ENCODE results near the gene LRP5.
"Not testable (repeated sequence)": the region's sequence is repeated elsewhere in the genome, so short reads cannot be mapped to it uniquely, and the experiment has no call there.

The LRP5 gene

DNA sequence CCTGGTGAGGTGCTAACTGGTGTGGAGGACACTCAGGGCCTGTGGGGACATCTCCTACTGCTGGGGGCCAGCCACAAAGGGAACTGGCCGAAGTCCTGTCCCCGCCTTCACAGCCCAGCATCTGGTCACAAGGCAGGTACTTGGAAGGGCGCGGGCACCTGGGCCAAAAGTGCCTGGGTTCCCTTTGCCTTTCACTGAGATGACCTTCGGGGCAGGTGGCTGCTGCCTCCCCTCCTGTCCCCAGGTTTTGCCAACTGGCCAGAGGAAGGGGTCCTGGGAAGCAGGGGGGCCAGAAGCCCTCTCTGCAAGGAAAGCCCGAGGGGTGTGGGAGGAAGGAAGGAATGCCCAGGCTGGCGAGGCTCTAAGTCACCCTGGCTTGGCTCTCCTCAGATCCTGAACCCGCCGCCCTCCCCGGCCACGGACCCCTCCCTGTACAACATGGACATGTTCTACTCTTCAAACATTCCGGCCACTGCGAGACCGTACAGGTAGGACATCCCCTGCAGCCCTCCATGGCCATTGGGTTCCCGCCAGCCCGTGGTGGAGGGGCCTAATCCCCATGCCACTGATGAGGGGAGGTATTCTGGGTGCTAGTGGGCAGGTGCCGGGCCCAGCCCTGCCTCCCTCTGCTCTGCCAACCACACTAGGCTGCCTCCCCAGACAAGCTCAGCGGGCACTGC is 133.8 kb downstream of the LRP5 start:
- DNase-seq, result no peak

DNA sequence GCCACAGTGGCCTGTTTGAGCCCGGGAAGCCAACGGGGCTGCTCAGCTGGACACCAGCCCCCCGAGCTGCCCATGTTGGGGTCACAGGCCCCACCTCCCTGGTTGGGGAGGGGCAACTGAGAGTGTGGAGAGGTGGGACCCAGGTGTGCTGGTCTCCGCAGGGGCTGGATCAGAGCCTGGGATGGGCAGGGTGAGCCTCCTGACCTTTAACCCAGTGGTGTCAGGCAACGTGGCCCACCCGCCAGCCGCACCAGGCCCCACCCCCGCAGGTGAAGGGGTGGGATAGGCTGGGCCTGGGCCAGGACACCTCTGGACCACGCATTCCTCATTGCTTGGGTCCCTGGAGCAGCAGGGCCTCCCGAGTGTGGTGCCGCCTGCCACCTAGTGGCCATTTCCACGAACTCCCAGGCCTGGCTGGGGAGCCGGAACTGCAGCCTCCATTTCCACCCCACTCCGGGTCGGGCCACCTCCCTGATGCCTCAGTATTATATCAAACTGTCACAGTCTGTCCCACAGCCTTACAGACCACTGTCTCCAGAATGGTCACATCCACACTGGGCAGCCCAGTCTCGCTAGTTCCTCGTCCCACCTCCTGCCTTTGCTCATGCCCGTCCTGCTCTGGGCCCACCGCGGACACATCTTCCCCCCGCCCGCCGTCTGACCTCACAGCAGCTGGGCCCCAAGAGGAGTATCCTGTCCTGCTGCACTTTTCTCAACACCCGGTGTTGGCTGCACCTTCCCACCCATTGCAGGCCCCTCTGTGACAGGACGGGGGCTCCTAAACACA is 134.8 kb downstream of the LRP5 start:
- peak; percentile 40 to 61 for DNase-seq

DNA sequence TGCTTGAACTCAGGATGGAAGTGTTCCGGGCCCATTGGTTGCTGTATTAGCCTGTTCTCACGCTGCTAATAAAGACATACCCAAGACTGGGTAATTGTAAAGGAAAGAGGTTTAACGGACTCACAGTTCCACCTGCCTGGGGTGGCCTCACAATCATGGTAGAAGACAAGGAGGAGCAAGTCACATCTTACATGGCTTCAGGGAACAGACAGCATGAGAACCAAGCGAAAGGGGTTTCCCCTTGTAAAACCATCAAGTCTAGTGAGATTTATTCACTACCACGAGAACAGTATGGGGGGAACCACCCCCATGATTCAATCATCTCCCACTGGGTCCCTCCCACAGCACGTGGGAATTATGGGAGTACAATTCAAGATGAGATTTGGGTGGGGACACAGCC is 135.5 kb downstream of the LRP5 start:
- DNase-seq, result not testable (repeated sequence)

DNA sequence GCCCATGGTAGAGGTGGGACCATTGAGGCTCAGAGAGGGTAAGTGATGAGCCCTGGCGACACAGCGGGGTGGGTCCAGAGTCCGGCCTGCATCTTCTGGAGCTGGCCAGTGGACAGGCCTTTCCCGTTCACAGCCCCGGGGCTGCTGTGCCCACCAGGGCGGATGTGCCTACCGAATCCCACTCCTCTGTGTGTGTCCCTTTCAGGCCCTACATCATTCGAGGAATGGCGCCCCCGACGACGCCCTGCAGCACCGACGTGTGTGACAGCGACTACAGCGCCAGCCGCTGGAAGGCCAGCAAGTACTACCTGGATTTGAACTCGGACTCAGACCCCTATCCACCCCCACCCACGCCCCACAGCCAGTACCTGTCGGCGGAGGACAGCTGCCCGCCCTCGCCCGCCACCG is 136.2 kb downstream of the LRP5 start:
- no peak for DNase-seq

DNA sequence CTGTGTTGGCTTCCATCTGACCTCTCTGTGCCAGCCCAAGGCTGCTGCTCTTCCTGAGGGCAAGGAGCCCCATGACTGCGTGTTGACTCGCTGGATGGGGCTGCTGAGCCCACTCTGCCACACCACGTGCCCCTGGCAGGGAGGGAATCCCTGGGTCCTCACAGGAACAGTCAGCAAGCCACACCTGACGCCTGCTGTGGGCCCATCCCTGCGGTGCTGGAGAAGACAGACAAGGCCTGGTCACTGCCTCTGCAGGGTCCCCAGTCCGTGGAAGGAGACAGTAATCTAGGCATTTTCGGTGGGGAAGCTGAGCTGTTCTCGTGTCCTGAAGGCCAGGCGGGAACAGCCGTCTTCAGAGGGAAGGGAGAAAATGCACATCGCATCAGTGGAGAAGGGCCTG is 137.6 kb downstream of the LRP5 start:
- no peak for DNase-seq

DNA sequence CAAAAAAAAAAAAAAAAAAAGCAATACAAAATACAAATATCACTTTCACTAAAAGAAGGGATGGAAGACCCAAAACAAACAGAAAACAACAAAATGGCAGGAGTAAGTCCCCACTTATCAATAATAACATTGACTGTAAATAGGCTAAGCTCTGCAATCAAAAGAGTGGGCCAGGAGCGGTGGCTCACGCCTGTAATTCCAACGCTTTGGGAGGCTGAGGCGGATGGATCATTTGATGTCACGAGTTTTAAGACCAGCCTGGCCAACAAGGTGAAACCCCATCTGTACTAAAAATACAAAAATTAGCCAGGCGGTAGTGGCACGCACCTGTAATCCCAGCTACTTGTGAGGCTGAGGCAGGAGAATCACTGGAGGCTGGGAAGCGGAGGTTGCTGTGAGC is 138.3 kb downstream of the LRP5 start:
- no peak for DNase-seq

DNA sequence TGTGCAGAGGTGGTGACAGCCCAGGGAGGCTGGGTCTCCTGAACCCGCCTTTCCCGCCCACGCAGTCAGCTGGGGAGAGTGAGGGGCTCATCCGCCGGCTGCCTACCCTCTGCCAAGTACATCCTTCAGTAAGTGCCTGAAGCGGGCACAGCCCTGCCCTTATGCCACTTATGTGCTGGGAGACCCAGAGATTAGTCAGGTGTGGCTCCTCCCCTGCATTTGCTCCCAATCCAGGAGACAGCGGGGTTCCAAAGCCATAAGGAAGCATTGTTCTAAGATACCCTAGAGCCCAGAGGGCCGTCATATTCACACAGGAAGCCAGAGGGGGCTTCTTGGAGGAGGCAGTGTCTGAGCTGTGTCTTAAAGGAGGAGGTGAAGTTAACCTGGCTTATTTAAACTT is 142.4 kb downstream of the LRP5 start:
- DNase-seq, result peak in 1 of 2 experiments; percentile 10

DNA sequence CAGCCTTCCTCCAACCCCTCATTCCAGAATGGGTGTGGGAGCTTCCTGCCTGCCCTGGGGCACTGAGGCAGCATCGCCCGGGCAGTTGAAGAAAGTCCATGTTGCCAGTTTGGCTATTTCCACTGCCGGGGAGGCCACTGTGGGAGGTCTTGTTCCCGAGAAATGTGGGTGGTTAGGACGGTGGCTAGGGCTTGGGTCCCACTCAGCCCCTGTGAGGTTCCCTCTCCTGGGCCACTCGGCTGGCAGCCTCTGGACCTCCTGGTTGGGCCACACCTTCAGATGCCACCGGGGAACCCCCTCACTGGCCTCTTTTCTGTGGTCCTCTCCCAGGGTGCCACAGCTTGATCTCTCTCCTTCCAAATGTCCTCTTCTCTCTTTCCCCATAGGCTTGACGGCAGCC is 143.1 kb downstream of the LRP5 start:
- no peak for DNase-seq

DNA sequence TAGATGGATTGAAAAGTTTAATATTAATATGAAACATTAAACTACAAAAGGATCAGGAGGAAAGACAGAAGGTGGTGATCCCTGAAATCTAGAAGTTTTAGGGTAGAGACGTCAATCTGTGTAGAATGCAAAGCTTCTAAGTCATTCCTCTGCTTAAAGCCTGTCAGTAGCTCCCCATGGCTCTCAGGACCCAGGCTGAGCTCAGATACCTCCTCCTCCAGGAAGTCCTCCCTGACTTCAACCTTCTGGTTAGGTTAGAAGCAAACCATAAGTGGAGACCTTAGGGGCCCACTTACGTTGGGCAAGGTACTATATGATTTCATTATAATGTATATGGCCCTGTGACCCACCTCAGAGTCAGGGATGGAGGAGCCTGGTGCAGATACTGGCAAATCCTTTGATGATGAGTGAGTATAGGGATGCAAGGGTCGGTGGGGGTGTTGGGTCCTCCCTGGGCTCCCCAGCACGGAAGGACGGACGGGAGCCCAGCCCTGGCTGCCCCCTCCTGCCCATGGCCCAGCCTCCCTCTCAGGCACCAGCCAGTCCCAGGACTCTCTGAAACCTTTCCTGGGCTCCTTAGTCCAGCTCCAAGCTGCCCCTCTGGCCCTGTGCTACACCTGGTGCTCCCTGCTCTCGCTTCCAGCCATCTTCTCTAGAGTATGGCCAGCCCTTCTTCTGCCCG is 145.0 kb downstream of the LRP5 start:
- DNase-seq, result no peak

DNA sequence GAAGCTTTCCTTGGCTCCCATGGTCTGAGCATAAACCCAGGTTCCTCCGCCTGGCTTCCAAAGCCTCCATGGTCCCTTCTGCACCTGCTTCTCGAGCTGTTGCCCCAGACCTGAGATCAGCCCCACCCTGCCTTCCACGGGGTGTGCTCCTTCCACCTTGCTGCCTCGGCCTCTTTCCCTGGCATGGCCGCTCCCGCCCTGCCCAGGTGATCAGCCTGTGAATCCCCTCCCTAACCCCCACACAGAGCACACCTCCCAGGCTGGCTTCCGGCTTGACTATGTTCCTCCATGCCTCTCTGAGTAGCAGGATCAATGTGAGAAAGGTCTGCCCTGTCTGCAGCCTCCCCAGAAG is 145.5 kb downstream of the LRP5 start:
- no peak for DNase-seq

DNA sequence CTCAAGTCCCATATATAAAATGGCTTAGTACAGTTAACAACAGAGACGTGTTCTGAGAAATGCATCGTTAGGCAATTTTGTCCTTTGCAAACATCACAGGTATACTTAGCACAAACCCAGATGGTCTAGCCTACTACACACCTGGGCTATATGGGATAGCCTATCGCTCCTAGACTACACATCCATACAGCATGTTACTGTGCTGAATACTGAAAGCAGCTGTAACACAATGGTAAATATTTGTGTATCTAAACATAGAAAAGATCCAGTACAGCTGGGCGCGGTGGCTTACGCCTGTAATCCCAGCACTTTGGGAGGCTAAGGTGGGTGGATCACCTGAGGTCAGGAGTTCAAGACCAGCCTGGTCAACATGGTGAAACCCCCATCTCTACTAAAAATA is 145.9 kb downstream of the LRP5 start:
- DNase-seq, result peak in 1 of 2 experiments; percentile 17

DNA sequence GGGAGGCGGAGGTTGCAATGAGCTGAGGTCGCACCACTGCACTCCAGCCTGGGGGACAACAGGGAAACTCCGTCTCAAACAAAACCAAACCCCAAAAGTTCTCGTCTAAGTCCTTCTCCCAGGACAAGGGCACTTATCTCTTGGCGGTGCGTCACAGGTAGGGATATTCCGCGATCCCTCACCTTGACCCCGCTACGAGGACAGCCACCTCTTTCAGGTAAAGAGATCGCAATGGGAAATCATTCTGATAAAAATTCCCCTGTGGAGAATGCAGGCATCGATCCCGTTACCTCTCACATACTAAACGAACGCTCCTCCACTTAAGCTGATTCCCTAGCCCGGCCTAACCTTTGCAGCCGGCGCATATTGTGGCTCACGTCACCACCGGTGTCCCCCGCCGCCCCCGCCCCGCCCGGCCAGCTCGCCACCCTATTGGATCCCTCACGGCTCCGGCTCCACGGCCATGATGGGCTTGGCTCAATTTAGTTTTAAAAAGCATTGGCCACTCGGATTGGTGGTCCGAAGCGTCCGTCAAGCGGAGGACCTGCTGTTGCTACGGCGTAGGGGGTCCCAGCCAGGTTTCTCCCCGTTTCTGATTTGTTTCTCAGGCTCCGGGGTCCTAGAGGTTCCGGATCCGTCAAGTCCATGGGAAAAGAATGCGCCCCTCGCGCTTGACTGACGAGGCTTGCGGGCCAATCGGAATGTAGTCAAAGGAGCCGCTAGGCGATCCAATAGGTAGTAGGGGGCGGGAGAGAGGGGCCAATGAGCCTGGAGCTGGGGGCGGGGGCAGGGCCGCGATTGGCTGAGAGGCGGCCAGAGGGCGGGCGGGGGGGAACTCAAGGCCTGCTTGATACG is 147.7 kb downstream of the LRP5 start:
- peak; percentile 98 for DNase-seq

DNA sequence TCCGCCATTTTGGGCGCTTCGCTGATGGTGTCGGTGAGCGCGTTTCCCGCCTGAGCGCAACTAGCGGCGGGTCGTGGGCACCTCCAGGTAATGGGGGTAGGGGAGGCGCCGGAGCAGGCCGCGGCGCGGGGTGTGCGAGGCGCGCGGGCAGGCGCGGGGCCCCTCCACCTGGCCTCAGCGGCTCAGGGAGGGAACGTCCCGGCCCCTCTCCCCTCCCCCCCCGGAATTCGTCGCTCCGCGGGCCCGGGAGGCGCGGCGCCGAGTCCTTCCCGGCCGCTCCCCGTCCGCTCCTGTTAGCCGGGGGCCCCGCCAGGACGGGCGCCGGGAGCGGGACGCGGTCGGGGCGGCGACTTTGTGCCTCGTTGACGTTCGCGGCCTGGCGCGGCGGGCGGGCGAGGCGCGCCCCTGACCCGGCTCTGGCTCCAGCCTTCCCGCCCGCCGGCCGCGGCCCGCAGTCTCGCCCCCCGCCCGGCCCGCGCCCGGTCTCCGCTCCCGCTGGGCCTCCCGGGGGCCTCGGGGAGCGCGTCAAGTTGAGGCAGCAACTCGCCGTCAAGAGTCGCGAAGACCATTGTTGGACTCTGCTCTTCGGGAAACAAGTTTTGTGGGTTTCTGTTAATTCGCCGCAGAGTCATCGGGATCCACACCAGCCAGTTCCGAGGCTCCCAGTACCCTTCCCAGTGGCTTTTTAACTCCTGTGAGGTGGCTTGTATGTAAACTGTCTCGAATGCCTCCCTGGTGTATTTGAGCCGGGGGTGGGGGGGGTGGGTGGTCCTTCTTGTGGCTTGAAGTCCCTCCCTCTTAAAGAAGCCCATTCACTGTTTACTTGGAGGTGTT is 148.6 kb downstream of the LRP5 start, which contains the start of gene PPP6R3:
PPP6R3 (plus strand) TSS at position 12 of the 834 bp plus-strand sequence. CDS start 76,913 bp downstream, outside the sequence.
- peak; percentile 16 to 27 for DNase-seq

DNA sequence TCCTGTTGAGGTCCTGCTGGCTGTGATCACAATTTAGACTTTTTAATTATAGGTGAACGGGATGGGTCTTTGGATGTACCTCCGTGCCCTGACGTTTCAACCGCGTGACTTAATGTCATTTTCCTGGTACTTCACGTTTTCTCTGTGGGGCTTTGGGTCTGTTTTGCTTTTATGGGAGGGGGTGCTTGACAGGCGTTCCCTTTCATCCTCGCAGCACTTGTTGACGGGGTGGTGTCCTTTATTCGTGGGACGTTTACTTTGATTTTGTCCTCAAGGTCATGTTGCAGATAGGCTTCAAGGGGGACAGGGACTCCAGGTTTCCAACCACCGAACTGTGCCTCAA is 149.2 kb downstream of the LRP5 start:
- no peak for DNase-seq

DNA sequence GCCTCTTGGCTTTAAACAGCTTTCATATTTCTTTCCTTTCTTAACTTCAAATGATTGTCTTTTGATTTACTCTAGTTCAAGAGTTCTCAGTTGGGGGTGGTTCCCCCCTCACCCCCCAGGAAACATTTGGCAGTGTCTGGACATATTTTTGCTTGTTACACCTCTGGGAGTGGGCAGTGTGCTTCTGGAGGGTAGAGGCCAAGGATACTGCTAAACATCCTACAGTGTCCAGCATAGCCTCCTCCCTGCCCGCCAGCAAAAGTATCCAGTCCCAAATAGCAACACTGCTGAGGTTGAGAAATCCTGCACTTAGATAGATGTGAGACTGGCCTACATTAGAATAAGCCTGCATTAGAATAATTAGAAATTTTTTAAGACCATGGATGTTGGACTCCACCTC is 151.3 kb downstream of the LRP5 start:
- DNase-seq, result no peak

DNA sequence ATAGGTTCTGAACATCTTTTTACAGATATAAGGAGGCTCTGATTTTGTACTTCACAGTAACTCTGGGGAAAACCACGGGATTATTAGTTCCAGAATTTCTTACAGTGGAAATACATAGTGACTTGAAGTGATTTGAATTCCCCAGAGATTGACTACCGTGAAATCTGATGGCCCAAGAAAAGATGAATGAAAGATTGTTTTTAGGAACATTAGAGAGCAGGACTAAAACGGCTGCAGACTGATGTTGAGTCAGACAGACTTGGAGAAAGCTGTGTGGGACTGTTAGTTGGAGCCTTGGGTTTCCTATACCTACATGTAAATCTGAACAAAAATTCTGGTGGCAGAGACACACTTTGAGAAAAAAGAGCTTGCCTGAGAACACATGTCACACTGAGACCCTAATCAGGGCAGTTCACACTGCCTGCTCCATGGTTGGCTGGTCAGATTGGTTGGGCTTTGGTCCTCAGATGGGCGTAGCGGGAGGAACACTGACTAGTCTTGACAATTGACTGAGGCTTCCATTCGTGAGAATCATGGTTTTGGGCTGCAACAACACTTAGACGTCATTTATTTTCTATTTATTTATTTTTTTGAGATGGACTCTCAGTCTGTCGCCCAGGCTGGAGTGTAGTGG is 154.9 kb downstream of the LRP5 start:
- no peak for DNase-seq

DNA sequence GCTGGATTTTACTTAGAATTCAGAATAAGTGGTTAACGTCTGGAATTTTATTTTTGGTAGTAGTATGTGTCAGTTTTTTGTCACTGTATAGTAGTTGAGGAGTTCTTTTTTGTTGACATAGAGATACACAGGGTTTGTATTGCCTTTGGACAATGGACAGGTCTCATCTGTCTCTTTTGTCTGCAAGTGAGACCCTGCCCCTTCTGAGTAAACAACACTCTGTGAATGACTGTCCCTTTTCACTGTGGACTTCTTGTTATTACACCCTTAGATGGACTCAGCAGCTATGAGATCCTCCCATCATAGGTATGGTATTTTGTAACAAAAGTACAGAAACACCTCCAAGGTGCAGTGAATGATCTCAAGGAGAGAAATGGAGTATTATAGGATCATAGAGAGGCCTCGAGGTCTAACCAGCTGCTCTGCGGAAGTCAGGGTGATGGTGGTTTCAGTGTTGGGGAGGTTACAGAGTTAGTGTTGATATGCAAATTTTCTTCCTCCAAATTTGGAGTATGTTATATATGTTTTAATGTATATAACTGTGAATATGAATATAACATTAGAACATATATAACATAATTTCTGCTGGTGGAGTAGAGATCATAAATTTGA is 155.9 kb downstream of the LRP5 start:
- DNase-seq, result no peak

DNA sequence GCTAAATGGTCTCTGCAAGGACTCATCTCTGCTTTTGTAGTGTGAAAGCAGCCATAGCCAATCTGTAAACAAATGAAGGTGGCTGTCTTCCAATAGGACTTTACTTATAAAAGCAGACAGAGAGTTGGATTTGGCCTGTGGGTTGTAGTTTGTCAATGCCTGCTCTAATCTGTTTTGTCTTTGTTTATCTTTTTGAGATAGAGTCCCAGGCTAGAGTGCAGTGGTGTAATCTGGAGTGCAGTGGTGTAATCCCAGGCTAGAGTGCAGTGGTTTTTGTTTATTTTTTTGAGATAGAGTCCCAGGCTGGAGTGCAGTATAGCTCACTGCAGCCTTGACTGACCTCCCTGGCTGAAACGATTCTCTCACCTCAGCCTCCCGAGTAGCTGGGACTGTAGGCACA is 156.7 kb downstream of the LRP5 start:
- no peak for DNase-seq

DNA sequence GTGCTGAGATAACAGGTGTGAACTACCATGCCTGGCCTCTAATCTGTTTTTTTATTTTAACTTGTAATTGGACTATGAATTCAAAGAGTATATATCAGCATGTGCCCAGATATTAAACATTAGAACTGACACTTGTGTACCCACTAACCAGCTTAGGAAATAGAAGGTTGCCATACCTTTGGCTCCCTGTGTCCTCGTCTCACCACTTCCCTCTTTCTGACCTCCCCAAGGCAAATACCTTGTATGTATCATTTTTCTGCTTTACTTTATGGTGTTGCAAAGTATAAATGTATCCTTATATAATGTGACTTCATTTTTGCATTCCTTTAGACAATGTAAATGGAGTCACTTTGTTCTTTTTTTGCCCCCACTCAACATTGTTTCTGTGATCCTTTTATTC is 157.3 kb downstream of the LRP5 start:
- DNase-seq, result no peak

DNA sequence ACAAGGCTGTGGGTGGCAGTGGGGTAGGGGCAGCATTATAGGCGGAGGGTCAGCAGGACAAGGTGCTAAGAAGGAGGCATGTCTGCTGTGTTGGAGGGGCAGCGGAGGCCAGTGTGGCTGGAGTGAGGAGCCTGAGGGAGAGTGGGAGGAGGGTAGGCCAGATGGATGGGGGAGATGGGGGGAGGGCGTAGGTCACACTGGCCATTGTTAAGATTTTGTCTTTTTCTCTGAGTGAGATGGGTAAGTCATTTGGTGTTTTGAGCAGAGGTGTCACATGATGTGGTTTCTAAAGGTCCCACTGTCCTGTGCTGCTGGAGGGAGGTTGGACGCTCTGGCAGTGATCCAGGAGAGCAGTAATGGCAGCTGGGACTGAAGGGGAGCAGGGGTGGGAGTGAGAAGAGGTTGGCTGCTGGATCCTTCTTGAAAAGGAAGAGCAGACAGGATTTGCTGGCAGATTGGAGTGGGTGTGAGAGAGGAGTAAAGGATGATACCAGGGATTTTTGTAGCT is 158.0 kb downstream of the LRP5 start:
- no peak for DNase-seq
